ENCODE measurements around the gene SYN1. TPM values are rescaled to one million over a fixed set of nuclear protein-coding genes. Genes with fewer than 3 reads are reported as not detected.

The SYN1 gene
- total RNA-seq, 1 donor from 2014 or later = not detected

DNA sequence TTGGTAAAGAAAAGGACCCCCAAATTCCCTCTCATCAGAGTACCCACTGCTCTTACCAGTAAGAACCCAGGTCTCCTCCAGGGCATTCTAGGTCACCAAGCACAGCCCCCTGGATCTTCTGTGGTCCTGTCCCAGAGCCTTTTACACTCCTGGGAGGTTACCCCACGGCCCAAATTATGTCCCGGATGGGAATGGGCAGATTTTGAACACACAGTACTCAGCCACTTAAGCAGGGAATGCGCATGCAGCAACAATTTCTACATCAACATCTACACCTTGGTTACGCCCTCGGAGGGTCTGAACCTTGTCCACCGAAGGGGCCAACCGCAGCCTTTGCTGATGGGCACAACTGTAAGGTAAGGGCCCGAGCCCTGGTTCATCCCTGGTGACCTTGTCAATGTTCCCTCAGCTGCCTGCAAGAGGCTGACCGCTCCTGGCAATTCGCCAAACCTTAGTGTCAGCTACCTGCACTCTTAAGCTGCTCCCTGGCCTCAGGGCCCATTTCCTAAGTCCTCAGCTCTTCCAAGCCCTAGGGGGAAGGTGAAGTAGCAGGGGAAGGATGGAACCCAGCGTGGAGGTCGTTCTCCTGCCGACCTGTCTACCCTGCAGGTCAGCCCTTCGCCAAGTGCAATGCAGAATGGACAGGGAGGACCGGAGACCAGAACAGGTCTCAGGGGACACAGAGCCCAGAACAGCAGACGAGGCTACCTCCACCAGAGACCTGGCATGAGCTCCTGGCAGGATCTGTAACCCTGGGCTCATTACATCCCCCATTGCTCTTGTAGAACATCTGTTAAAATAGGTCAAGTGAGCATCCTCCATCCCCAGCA lies 31.5 kb downstream of the SYN1 start:
- H3K9ac ChIP-seq = no peak overlapping the region
- H3K36me3 ChIP-seq = no peaks in the 10 kb centered on the region
- Mint-ChIP-seq H3K4me1 (peaks cover 3% of the 10 kb centered on the region), H3K4me3 (no peak overlapping the region), H3K9me3 (peaks cover 10% of the 10 kb centered on the region), H3K27ac (no peak overlapping the region), H3K27me3 (ENCODE audit: insufficient read depth, low read depth) (peaks cover 5% of the 10 kb centered on the region), H3K36me3 (peaks cover 6% of the 10 kb centered on the region)
- no peak overlapping the region for H3K4me3 ChIP-seq
- no peaks in the 10 kb centered on the region for H3K79me2 ChIP-seq (ENCODE audit: low read depth)
- H3F3A ChIP-seq (ENCODE audit: low read depth) = no peaks in the 10 kb centered on the region
- H3K27ac ChIP-seq = no peak overlapping the region
- no peaks in the 10 kb centered on the region for H3K27me3 ChIP-seq
- no peak overlapping the region for H3K4me2 ChIP-seq
- H2AFZ ChIP-seq (replicated peaks) = no peak overlapping the region
- H3K4me1 ChIP-seq = no peaks in the 10 kb centered on the region
- no peak for DNase-seq (ENCODE audit: low spot score)
- no peaks in the 10 kb centered on the region for H3K9me3 ChIP-seq (ENCODE audit: low read depth)
- H4K20me1 ChIP-seq (ENCODE audit: low read depth) = no peaks in the 10 kb centered on the region
- TF ChIP-seq, protein P1, sequence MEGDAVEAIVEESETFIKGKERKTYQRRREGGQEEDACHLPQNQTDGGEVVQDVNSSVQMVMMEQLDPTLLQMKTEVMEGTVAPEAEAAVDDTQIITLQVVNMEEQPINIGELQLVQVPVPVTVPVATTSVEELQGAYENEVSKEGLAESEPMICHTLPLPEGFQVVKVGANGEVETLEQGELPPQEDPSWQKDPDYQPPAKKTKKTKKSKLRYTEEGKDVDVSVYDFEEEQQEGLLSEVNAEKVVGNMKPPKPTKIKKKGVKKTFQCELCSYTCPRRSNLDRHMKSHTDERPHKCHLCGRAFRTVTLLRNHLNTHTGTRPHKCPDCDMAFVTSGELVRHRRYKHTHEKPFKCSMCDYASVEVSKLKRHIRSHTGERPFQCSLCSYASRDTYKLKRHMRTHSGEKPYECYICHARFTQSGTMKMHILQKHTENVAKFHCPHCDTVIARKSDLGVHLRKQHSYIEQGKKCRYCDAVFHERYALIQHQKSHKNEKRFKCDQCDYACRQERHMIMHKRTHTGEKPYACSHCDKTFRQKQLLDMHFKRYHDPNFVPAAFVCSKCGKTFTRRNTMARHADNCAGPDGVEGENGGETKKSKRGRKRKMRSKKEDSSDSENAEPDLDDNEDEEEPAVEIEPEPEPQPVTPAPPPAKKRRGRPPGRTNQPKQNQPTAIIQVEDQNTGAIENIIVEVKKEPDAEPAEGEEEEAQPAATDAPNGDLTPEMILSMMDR (IDR thresholded peaks at IDR 0.05) = no peak
- TF ChIP-seq EZH2 (IDR thresholded peaks at IDR 0.05) (no peak), EZH2phosphoT487 (IDR thresholded peaks at IDR 0.05) (no peak)

GRCh38 chrX:47587091-47587891 lies 32.4 kb downstream of the SYN1 start:
- Mint-ChIP-seq H3K27ac (no peak overlapping the region), H3K9me3 (peaks cover 10% of the 10 kb centered on the region), H3K27me3 (ENCODE audit: insufficient read depth, low read depth) (peaks cover 5% of the 10 kb centered on the region), H3K4me3 (no peak overlapping the region), H3K4me1 (peaks cover 3% of the 10 kb centered on the region), H3K36me3 (peaks cover 6% of the 10 kb centered on the region)
- no peaks in the 10 kb centered on the region for H3F3A ChIP-seq (ENCODE audit: low read depth)
- no peak overlapping the region for H3K4me2 ChIP-seq
- H3K9me3 ChIP-seq (ENCODE audit: low read depth) = no peaks in the 10 kb centered on the region
- no peaks in the 10 kb centered on the region for H3K36me3 ChIP-seq
- no peaks in the 10 kb centered on the region for H3K27me3 ChIP-seq
- no peak overlapping the region for H2AFZ ChIP-seq (replicated peaks)
- H3K4me3 ChIP-seq = no peak overlapping the region
- no peaks in the 10 kb centered on the region for H4K20me1 ChIP-seq (ENCODE audit: low read depth)
- DNase-seq (ENCODE audit: low spot score) = no peak
- H3K9ac ChIP-seq = no peak overlapping the region
- H3K79me2 ChIP-seq (ENCODE audit: low read depth) = no peaks in the 10 kb centered on the region
- TF ChIP-seq, protein P1 (IDR thresholded peaks at IDR 0.05) = no peak
- TF ChIP-seq EZH2 (IDR thresholded peaks at IDR 0.05) = no peak
- no peak for TF ChIP-seq EZH2phosphoT487 (IDR thresholded peaks at IDR 0.05)
- H3K4me1 ChIP-seq = no peaks in the 10 kb centered on the region
- no peak overlapping the region for H3K27ac ChIP-seq

DNA sequence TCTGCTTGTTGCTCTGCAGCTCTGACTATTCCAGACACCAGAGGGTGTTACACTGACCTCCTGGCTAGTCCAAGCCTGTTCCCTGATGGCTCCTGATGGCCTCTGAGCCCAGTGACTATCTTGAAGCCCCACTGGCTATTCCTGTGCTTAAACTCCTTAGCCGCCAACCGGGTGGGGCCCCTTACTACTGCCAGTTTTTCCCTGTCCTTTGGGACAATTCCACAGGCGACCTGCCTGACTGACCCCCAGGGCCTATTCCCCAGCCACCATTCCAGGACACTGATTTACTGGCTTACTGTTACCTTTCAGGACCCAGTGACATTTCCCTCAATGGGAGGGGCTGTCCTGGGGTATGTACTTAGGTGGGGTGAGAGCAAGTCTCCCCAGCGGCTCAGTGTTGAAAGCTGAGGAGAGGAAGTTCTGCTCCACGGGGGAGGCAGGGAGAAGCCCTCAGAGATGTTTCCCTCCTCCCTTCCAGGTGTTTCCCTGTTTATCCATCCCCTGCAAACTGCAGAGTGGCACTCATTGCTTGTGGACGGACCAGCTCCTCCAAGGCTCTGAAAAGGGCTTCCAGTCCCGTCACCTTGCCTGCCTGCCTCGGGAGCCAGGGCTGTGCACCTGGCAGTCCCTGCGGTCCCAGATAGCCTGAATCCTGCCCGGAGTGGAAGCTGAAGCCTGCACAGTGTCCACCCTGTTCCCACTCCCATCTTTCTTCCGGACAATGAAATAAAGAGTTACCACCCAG lies 33.4 kb downstream of the SYN1 start:
- peaks cover 14% of the 10 kb centered on the region for H3K9me3 Mint-ChIP-seq
- H3K27me3 Mint-ChIP-seq (ENCODE audit: insufficient read depth, low read depth) = peaks cover 8% of the 10 kb centered on the region
- Histone ChIP-seq H3K36me3 (no peaks in the 10 kb centered on the region), H3K27me3 (no peaks in the 10 kb centered on the region), H3K4me2 (no peak overlapping the region), H3K79me2 (ENCODE audit: low read depth) (no peaks in the 10 kb centered on the region), H3K9me3 (ENCODE audit: low read depth) (no peaks in the 10 kb centered on the region), H3K4me3 (no peak overlapping the region), H3K4me1 (no peaks in the 10 kb centered on the region), H4K20me1 (ENCODE audit: low read depth) (no peaks in the 10 kb centered on the region), H3F3A (ENCODE audit: low read depth) (no peaks in the 10 kb centered on the region), H3K9ac (no peak overlapping the region), H2AFZ (replicated peaks) (no peak overlapping the region), H3K27ac (no peak overlapping the region)
- H3K4me1 Mint-ChIP-seq = peaks cover 6% of the 10 kb centered on the region
- no peak overlapping the region for H3K27ac Mint-ChIP-seq
- H3K4me3 Mint-ChIP-seq = no peak overlapping the region
- H3K36me3 Mint-ChIP-seq = peaks cover 6% of the 10 kb centered on the region
- TF ChIP-seq EZH2 (IDR thresholded peaks at IDR 0.05) (no peak), EZH2phosphoT487 (IDR thresholded peaks at IDR 0.05) (no peak)
- TF ChIP-seq, protein P1 (IDR thresholded peaks at IDR 0.05) = no peak
- no peak for DNase-seq (ENCODE audit: low spot score)

Data from neural progenitor cell (in vitro differentiated cells).